ENCODE results near the gene TPCN2.

TPCN2 gene

GRCh38 chr11:69064394-69064957 lies 15.7 kb downstream of the TPCN2 start:
- Histone ChIP-seq H3K27me3 (ENCODE audit: control insufficient read depth in 2 of 2, insufficient read depth in 2 of 2, low read length in 2 of 2) (no peaks in the 10 kb centered on the region), H3K36me3 (ENCODE audit: control insufficient read depth in 2 of 2, insufficient read depth in 2 of 2, low read length in 2 of 2) (peaks cover 13 to 29% of the 10 kb centered on the region in 2 donors), H3K9me3 (ENCODE audit: control insufficient read depth in 2 of 2, low read length in 2 of 2) (no peaks in the 10 kb centered on the region), H3K9ac (ENCODE audit: low read depth in 1 of 2, low read length in 2 of 2) (no peak overlapping the region), H3K4me3 (ENCODE audit: low read length in 2 of 2) (no peak overlapping the region), H3K4me1 (ENCODE audit: control insufficient read depth in 2 of 2, insufficient read depth in 2 of 2, low read length in 2 of 2) (no peaks in the 10 kb centered on the region), H3K27ac (ENCODE audit: low read depth in 2 of 2, low read length in 2 of 2) (no peak overlapping the region)

- no peaks in the 10 kb centered on the region for H3K4me1 ChIP-seq (ENCODE audit: control insufficient read depth in 2 of 2, insufficient read depth in 2 of 2, low read length in 2 of 2)
- no peak overlapping the region for H3K27ac ChIP-seq (ENCODE audit: low read depth in 2 of 2, low read length in 2 of 2)
- H3K9me3 ChIP-seq (ENCODE audit: control insufficient read depth in 2 of 2, low read length in 2 of 2), result no peaks in the 10 kb centered on the region
- H3K36me3 ChIP-seq (ENCODE audit: control insufficient read depth in 2 of 2, insufficient read depth in 2 of 2, low read length in 2 of 2), result peaks cover 14 to 22% of the 10 kb centered on the region in 2 donors
- no peak overlapping the region for H3K9ac ChIP-seq (ENCODE audit: low read depth in 1 of 2, low read length in 2 of 2)
- no peak overlapping the region for H3K4me3 ChIP-seq (ENCODE audit: low read length in 2 of 2)
- H3K27me3 ChIP-seq (ENCODE audit: control insufficient read depth in 2 of 2, insufficient read depth in 2 of 2, low read length in 2 of 2), result no peaks in the 10 kb centered on the region
Observed at GRCh38 chr11:69065147-69065710, 16.5 kb downstream of the TPCN2 start.

- Histone ChIP-seq H3K4me3 (ENCODE audit: low read length in 2 of 2) (no peak overlapping the region), H3K27ac (ENCODE audit: low read depth in 2 of 2, low read length in 2 of 2) (no peak overlapping the region), H3K27me3 (ENCODE audit: control insufficient read depth in 2 of 2, insufficient read depth in 2 of 2, low read length in 2 of 2) (no peaks in the 10 kb centered on the region), H3K9me3 (ENCODE audit: control insufficient read depth in 2 of 2, low read length in 2 of 2) (no peaks in the 10 kb centered on the region), H3K36me3 (ENCODE audit: control insufficient read depth in 2 of 2, insufficient read depth in 2 of 2, low read length in 2 of 2) (peaks cover 17 to 24% of the 10 kb centered on the region in 2 donors), H3K9ac (ENCODE audit: low read depth in 1 of 2, low read length in 2 of 2) (no peak overlapping the region), H3K4me1 (ENCODE audit: control insufficient read depth in 2 of 2, insufficient read depth in 2 of 2, low read length in 2 of 2) (no peaks in the 10 kb centered on the region)
Observed at GRCh38 chr11:69066122-69067112, 17.7 kb downstream of the TPCN2 start.

GRCh38 chr11:69067200-69067599 lies 18.5 kb downstream of the TPCN2 start:
- H3K4me3 ChIP-seq (ENCODE audit: low read length in 2 of 2), result no peak overlapping the region
- no peak overlapping the region for H3K27ac ChIP-seq (ENCODE audit: low read depth in 2 of 2, low read length in 2 of 2)

GRCh38 chr11:69071086-69071800 lies 22.5 kb downstream of the TPCN2 start:
- H3K9me3 ChIP-seq (ENCODE audit: control insufficient read depth in 2 of 2, low read length in 2 of 2), result no peaks in the 10 kb centered on the region
- no peaks in the 10 kb centered on the region for H3K27me3 ChIP-seq (ENCODE audit: control insufficient read depth in 2 of 2, insufficient read depth in 2 of 2, low read length in 2 of 2)
- no peak overlapping the region for H3K9ac ChIP-seq (ENCODE audit: low read depth in 1 of 2, low read length in 2 of 2)
- peaks cover 11 to 13% of the 10 kb centered on the region in 2 donors for H3K36me3 ChIP-seq (ENCODE audit: control insufficient read depth in 2 of 2, insufficient read depth in 2 of 2, low read length in 2 of 2)
- no peak overlapping the region for H3K4me3 ChIP-seq (ENCODE audit: low read length in 2 of 2)
- H3K4me1 ChIP-seq (ENCODE audit: control insufficient read depth in 2 of 2, insufficient read depth in 2 of 2, low read length in 2 of 2), result no peaks in the 10 kb centered on the region
- no peak overlapping the region for H3K27ac ChIP-seq (ENCODE audit: low read depth in 2 of 2, low read length in 2 of 2)

More at GRCh38 chr11:69067200-69067599, 18.5 kb downstream of the TPCN2 start:
- no peak overlapping the region for H3K9ac ChIP-seq (ENCODE audit: low read depth in 1 of 2, low read length in 2 of 2)
- H3K27me3 ChIP-seq (ENCODE audit: control insufficient read depth in 2 of 2, insufficient read depth in 2 of 2, low read length in 2 of 2), result no peaks in the 10 kb centered on the region
- no peaks in the 10 kb centered on the region for H3K4me1 ChIP-seq (ENCODE audit: control insufficient read depth in 2 of 2, insufficient read depth in 2 of 2, low read length in 2 of 2)
- peaks cover 16 to 25% of the 10 kb centered on the region in 2 donors for H3K36me3 ChIP-seq (ENCODE audit: control insufficient read depth in 2 of 2, insufficient read depth in 2 of 2, low read length in 2 of 2)
- H3K9me3 ChIP-seq (ENCODE audit: control insufficient read depth in 2 of 2, low read length in 2 of 2), result no peaks in the 10 kb centered on the region

GRCh38 chr11:69071956-69072355 lies 23.2 kb downstream of the TPCN2 start:
- Histone ChIP-seq H3K27me3 (ENCODE audit: control insufficient read depth in 2 of 2, insufficient read depth in 2 of 2, low read length in 2 of 2) (no peaks in the 10 kb centered on the region), H3K27ac (ENCODE audit: low read depth in 2 of 2, low read length in 2 of 2) (no peak overlapping the region), H3K36me3 (ENCODE audit: control insufficient read depth in 2 of 2, insufficient read depth in 2 of 2, low read length in 2 of 2) (peaks cover 11 to 13% of the 10 kb centered on the region in 2 donors), H3K4me1 (ENCODE audit: control insufficient read depth in 2 of 2, insufficient read depth in 2 of 2, low read length in 2 of 2) (no peaks in the 10 kb centered on the region), H3K4me3 (ENCODE audit: low read length in 2 of 2) (no peak overlapping the region), H3K9ac (ENCODE audit: low read depth in 1 of 2, low read length in 2 of 2) (no peak overlapping the region), H3K9me3 (ENCODE audit: control insufficient read depth in 2 of 2, low read length in 2 of 2) (no peaks in the 10 kb centered on the region)

- H3K36me3 ChIP-seq (ENCODE audit: control insufficient read depth in 2 of 2, insufficient read depth in 2 of 2, low read length in 2 of 2), result peaks cover 10 to 12% of the 10 kb centered on the region in 2 donors
- no peak overlapping the region for H3K4me3 ChIP-seq (ENCODE audit: low read length in 2 of 2)
- no peaks in the 10 kb centered on the region for H3K9me3 ChIP-seq (ENCODE audit: control insufficient read depth in 2 of 2, low read length in 2 of 2)
- H3K27me3 ChIP-seq (ENCODE audit: control insufficient read depth in 2 of 2, insufficient read depth in 2 of 2, low read length in 2 of 2), result no peaks in the 10 kb centered on the region
- H3K4me1 ChIP-seq (ENCODE audit: control insufficient read depth in 2 of 2, insufficient read depth in 2 of 2, low read length in 2 of 2), result no peaks in the 10 kb centered on the region
- no peak overlapping the region for H3K27ac ChIP-seq (ENCODE audit: low read depth in 2 of 2, low read length in 2 of 2)
- H3K9ac ChIP-seq (ENCODE audit: low read depth in 1 of 2, low read length in 2 of 2), result no peak overlapping the region
Observed at GRCh38 chr11:69073469-69073868, 24.7 kb downstream of the TPCN2 start.

- H3K36me3 ChIP-seq (ENCODE audit: control insufficient read depth in 2 of 2, insufficient read depth in 2 of 2, low read length in 2 of 2), result peaks cover 16 to 19% of the 10 kb centered on the region in 2 donors
- H3K9ac ChIP-seq (ENCODE audit: low read depth in 1 of 2, low read length in 2 of 2), result no peak overlapping the region
- no peaks in the 10 kb centered on the region for H3K27me3 ChIP-seq (ENCODE audit: control insufficient read depth in 2 of 2, insufficient read depth in 2 of 2, low read length in 2 of 2)
- H3K4me1 ChIP-seq (ENCODE audit: control insufficient read depth in 2 of 2, insufficient read depth in 2 of 2, low read length in 2 of 2), result no peaks in the 10 kb centered on the region
- no peaks in the 10 kb centered on the region for H3K9me3 ChIP-seq (ENCODE audit: control insufficient read depth in 2 of 2, low read length in 2 of 2)
- H3K4me3 ChIP-seq (ENCODE audit: low read length in 2 of 2), result no peak overlapping the region
- H3K27ac ChIP-seq (ENCODE audit: low read depth in 2 of 2, low read length in 2 of 2), result peak overlapping the region in 1 of 2 donors; percentile 20
Observed at GRCh38 chr11:69074375-69075140, 25.8 kb downstream of the TPCN2 start.

GRCh38 chr11:69075421-69076128 lies 26.8 kb downstream of the TPCN2 start:
- Histone ChIP-seq H3K4me3 (ENCODE audit: low read length in 2 of 2) (no peak overlapping the region), H3K36me3 (ENCODE audit: control insufficient read depth in 2 of 2, insufficient read depth in 2 of 2, low read length in 2 of 2) (peaks cover 15 to 16% of the 10 kb centered on the region in 2 donors)

More at GRCh38 chr11:69075421-69076128, 26.8 kb downstream of the TPCN2 start:
- no peaks in the 10 kb centered on the region for H3K27me3 ChIP-seq (ENCODE audit: control insufficient read depth in 2 of 2, insufficient read depth in 2 of 2, low read length in 2 of 2)
- no peak overlapping the region for H3K9ac ChIP-seq (ENCODE audit: low read depth in 1 of 2, low read length in 2 of 2)
- H3K4me1 ChIP-seq (ENCODE audit: control insufficient read depth in 2 of 2, insufficient read depth in 2 of 2, low read length in 2 of 2), result no peaks in the 10 kb centered on the region
- no peaks in the 10 kb centered on the region for H3K9me3 ChIP-seq (ENCODE audit: control insufficient read depth in 2 of 2, low read length in 2 of 2)
- H3K27ac ChIP-seq (ENCODE audit: low read depth in 2 of 2, low read length in 2 of 2), result peak overlapping the region in 1 of 2 donors; percentile 17

Data from mucosa of rectum (tissue), 2 donors.